ENCODE measurements around the gene HMGXB4.

GRCh38 chr22:35307372-35307771 lies 50.1 kb downstream of the HMGXB4 start:
- no peak for TF ChIP-seq CTCF (IDR thresholded peaks at IDR 0.05)
- TF ChIP-seq POLR2A (IDR thresholded peaks at IDR 0.05) = no peak
